ENCODE results near the gene SCD5.

Gene SCD5

DNA sequence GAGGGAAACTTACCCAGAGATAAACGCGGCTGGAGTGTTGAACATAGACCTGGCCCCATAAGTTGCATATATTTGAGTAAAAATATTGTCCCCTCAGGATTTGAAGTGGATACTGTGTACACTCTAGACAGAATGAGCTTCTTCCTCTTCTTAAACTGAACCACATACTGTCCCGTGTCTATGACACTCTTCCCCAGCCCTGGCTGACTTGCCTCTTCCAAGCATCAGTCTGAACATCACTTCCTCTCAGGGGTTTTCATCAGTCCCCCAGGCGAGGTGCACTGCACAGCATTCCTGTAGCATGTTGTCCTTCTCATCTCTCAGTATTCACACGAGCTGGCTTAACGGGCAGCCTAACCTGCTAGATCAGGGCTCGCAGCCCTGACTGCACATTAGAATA, 156.3 kb downstream of the SCD5 start:
- no peak for DNase-seq (ENCODE audit: low read depth in 2 of 2, low spot score in 1 of 2)

DNA sequence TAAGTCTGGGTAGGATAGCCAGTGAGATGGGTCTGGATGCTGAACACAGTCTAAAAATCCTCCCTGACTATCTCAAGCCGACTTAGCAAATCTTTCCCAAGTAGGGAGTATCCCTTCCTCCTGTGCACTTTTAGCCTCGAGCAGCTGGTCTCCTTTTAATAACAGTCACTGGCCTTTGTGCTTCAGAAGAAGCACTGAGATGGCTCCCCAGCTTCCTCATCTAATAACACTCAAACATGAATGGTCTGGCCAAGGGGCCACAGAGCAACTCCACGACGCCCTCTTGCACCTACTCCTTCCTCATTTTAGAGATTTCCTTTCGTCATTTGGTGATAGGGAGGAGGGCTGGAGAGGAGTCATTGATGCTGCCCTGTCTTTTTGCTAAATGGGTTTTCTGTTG, 158.1 kb downstream of the SCD5 start:
- DNase-seq (ENCODE audit: low read depth in 2 of 2, low spot score in 1 of 2) = no peak

DNA sequence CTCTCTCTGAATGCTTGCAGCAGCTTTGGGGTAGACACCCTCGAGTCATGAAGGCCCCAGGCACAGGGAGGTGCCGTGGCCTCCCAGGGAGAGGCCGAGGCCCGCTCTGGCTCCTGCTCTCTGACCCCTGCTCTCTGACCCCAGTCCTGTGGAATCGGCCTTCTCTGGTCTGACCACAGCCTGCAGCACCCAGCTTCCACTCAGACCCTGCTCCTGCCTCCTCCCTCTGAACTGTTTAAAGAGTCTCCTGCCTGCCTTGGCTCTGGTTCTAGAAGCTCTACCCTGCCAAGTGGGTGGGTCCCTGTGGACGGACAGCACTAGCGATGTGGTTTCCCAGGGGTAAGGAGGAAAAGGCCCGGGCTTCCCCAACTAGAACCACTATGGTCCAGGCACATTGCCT, 158.6 kb downstream of the SCD5 start:
- no peak for DNase-seq (ENCODE audit: low read depth in 2 of 2, low spot score in 1 of 2)

DNA sequence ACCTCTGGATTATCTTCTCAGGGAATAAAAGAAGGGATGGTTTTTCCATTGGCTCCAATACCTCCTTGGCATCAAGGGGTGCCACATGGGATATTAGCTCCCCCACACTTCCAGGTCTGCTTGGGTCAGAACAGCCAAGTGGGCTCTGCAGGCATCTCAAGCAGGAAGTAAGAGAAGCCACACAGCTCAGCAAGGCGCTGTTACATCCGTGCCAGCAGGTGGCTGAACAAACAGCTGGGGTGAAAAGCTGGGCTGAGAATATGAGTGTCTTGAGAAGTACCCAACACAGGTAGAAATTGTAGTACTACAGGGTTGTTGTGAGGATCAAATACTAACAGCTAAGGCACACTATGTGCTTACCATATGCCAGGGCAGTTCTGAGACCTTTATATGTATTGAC, 160.1 kb downstream of the SCD5 start:
- DNase-seq (ENCODE audit: low read depth in 2 of 2, low spot score in 1 of 2) = no peak

DNA sequence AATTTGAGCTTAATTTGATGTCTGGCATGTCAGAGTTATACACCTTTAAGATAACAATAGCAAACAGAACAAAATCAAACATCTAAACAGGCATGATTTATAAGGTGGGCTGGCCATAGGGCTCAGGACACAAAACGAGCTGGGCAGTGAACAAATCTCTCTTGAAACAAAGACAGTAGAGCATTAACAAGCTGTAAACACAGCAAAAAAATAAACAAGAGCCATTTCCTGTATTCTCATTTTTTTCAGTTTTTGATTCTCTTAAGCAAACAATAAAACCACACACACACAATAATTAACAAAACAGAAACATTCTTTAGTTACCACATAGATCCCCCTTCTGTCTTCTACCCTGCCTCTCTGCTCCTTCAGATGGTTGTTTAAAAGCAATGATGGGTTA, 168.5 kb downstream of the SCD5 start:
- DNase-seq (ENCODE audit: low read depth in 2 of 2, low spot score in 1 of 2) = no peak

DNA sequence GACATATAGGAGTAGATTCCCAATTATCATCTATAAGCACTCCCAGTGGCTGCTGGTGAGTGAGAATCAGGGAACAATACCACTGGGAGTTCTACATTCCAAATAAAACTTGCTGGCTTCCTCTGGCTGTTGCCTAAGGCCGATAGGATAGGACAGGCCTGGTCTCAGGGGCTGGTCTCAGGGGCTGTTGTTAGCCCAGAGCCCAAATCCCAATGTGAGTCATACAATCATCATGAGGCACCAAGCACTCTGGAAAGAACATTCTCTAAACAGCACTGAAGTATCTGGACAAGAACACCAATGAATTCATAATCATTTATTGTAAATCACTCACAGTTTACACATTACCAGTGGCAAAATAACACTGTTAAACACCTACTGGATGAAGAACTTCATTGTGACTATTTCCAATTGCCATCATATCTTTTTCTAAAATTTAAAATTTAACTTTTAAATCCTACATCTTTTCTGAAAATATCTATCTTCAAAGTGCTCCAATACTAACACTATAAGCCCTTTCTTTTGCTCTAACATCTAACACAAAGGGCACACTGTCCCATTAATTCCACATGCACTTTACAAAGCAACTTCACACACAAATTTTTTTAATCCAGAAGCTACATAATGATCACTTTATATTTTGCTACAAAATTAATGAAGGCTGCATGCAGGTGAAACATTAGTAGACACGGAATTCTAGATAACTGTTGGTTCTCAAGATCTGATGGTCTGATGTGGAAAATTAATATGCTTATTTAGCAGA, 169.2 kb downstream of the SCD5 start:
- no peak for DNase-seq (ENCODE audit: low read depth in 2 of 2, low spot score in 1 of 2)

DNA sequence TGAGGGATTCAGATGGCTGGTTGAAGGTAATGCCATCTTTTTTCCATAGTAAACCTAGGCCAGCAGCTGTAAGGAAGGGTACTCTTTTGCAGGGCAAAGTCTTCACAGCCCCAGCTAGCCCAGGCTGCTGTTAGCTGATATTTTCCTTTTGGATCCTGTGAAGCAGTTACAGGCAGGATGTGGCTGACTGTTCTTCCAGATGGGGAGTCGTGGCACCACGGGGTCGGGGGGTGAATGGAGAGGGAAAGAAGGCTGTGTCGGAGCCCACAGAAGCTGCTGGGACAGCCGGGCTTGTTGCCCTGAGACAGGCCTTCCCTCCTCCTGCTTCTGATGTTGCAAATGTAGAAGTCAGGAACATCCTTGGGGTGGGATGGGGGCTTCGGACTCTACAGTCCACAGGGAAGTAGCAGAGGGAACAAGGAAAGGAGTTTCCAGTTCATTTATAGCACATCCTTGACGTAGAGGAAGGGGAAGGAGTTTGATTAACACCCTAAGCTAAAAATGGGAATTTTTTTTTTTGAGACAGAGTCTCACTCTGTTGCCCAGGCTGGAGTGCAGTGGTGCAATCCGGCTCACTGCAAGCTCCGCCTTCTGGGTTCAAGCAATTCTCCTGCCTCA, 172.2 kb downstream of the SCD5 start:
- no peak for DNase-seq (ENCODE audit: low read depth in 2 of 2, low spot score in 1 of 2)

DNA sequence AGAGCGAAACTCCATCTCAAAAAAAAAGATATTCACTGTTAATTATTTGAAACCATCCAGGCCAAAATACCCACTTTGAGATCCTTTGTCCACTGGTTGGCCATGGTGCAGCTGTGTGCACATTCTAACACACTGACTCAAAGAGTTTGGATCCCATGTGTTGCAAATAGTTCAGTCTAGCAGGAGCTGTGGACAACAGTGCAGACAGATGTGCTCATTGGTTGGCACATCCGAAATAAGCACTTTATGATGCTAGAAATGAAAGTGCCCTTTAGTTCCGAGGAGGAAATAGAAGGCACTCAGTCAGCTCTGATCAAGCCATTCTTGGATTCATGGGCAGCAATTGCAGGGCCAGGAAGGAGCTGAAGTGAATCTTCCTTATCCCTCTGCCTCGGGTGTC, 173.8 kb downstream of the SCD5 start:
- DNase-seq (ENCODE audit: low read depth in 2 of 2, low spot score in 1 of 2) = no peak

DNA sequence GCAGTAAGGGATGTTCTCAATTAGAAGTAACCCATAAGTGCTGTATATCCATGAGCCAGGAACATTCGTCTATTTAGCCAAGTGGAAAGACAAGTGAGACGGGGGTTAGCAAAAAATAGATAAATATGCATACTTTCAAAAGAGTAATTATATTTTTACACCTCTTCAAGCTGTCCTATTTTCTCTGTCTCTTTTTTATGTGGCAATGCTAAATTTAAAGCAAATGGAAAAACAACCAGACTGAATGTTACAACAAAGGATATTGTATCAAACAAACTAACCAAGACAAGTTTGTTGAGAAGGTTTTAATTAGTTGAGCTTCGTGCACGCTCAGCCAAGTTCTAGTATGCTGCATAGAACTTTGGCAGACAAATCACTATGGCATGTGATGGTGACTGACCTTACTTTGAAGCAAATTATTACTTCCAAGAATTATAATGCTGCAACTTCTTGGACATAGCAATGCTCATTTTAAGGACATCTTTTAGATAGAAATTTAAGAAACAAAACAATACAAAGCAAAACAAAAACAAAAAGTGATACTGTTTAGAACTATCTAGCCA, 175.4 kb downstream of the SCD5 start:
- DNase-seq (ENCODE audit: low read depth in 2 of 2, low spot score in 1 of 2) = no peak

DNA sequence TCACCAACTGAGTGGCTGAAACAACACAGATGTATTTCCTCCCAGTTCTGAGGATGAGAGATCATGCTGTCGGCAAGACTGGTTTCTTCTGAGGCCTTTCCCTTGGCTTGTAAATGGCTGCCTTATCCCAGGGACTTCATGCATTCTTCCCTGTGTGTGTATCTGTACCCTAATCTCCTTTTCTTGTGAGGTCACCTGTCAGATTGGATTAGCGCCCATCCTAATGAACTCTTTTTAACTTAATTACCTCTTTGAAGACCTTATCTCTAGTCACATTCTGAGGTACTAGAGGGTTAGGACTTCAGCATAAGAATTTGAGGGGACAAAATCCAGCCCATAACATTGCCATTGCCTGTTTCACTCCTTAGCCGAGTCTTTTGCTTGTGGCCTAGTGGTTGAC, 177.3 kb downstream of the SCD5 start:
- DNase-seq (ENCODE audit: low read depth in 2 of 2, low spot score in 1 of 2) = no peak

DNA sequence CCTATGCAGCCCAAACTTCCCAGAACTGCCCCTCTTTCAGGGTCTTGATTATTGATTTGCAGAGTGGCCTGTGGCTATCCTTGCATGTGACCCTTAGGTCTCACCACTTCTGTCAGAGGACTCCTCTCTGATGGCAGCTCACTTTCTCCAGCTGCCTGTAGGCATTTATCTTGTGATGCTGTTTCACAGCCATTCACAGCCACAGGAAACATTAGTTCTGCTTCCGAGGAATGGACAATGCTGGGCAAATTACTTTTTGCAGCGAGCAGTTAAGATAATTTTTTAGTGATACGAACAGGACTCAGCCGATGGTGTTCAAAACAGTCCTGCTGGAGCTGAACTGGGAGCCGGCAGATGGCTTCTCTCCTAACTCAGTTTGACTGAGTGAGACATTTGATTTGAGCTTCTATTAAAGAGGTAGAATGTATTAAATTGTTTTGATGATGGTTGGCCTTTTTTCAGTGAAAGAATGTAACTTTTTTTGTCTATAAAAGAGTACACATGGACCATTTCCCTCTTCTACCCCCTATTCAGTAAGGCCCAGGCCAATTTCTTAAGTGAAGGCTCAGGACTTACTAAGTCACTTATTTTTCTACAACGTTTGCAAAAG, 178.4 kb downstream of the SCD5 start:
- DNase-seq (ENCODE audit: low read depth in 2 of 2, low spot score in 1 of 2) = no peak

DNA sequence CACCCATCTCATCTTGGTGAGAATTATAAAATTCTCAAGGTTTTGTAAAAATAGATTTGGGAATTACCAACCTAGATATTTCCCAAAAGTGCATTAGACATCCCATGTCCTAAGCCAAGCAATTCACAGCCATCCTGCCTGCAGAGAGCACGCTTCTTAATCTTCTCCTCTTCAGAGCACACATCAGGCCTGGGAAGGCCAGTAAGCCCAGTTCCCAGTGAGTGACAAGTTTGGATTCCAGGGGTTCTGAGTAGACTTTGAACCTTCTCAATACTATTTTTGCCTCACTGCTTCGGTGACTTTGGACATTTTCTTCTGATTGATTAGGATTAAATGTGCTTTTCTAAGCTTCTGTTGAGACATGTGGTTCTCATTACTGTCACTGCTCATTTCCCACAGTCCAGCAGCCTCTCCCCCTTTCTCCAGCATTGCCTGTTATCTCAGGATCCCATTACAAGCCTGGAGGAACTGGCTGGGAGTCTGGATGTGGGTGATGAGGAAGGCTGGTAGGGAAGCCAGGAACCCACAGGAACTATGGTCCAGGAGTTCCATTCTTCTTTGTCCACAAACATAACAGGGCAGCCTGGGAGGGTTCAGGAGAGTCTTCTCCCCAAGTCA, 180.4 kb downstream of the SCD5 start:
- DNase-seq (ENCODE audit: low read depth in 2 of 2, low spot score in 1 of 2) = no peak

DNA sequence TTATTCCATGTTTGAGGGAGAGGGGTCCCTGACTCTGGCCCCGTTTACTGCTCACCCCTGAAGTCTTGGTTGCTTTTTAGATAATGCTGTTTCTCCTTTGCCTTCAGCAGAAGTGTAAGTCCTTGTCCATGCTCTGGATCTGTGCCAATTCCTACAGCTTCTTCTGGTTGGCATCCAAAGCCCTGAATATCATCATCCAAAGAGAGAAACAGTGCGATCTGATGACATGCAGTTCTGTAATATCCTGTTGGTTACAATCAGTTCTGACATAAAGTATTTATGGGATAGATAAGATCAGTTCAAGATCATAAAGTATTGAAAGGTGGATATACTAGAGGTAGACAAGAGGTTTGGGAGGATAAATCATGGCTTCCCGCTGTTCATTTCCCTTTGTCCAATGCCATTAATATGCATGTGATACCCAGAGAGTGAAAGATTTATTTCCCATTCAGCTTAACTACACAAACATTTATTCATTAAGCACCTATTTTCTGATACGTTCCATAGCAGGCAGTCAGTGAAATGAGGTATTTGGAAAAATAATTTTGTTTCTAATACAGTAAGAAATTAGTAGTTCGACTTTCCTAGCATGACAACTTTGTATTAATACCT, 183.7 kb downstream of the SCD5 start:
- no peak for DNase-seq (ENCODE audit: low read depth in 2 of 2, low spot score in 1 of 2)

DNA sequence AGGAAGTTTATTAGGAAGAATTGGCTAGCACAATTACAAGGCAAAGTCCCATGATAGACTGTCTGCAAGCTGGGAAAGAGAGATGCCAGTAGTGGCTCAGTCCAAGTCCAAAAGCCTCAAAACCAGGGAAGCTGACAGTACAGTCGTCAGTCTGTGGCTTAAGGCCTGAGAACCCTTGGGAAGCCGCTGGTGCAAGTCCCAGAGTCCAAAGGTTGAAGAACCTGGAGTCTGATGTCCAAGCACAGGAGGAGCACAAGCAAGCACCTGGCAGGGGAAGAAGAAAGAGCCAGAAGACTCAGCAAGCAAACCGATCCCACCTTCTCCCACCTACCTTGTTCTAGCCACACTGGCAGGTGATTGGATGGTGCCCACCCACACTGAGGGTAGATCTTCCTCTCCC, 185.5 kb downstream of the SCD5 start:
- no peak for DNase-seq (ENCODE audit: low read depth in 2 of 2, low spot score in 1 of 2)

DNA sequence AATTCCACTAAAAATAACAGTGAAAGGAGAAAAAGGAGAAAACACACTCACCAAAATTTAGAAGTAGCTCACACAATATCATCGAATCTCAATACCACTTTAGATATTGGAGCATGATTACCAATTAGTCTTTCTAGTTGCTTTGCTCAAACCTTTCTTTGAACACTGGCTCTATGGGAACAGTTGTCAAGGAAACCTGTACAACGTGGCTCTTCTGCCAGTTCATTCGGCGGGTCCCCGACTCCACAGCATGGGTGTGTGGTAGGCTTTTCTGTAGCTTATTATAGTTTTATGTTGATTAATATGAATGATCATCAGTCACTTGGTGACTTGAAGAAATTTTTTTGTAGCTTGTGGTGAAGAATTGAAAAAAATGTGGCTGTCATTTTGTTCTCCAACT, 186.6 kb downstream of the SCD5 start:
- DNase-seq (ENCODE audit: low read depth in 2 of 2, low spot score in 1 of 2) = no peak

DNA sequence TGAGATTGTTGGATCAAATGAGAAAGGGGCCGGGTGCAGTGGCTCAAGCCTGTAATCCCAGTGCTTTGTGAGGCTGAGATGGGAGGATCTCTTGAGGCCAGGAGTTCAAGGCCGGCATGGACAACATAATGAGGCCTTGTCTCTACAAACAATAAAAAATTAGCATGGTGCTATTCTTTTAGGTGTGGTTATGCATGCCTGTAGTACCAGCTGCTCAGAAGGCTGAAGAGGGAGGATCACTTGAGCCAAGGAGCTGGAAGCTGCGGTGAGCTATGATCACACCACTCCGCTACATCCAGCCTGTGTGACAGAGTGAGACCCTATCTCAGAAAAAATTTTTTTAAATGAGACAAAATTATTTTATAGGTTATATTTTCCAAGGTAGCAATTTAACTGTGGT, 187.1 kb downstream of the SCD5 start:
- DNase-seq (ENCODE audit: low read depth in 2 of 2, low spot score in 1 of 2) = no peak

DNA sequence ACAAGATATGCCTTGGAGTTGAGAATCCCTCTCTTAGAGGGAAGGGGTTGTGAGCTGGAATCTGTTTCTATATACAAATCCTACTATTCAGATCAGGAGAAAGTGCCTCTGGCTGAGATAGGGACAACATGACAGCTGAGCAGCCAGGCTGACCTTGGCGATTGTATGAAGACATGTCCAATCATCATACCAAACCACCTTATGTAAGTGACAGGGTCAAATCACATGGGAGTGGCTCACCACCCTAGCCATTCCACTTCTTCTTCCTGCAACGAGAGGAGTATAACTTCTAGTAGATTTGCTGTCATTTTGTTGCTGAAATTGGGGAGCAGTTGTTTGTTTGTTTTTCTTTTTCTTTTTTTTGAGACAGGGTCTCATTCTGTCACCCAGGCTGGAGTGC, 188.6 kb downstream of the SCD5 start:
- no peak for DNase-seq (ENCODE audit: low read depth in 2 of 2, low spot score in 1 of 2)

DNA sequence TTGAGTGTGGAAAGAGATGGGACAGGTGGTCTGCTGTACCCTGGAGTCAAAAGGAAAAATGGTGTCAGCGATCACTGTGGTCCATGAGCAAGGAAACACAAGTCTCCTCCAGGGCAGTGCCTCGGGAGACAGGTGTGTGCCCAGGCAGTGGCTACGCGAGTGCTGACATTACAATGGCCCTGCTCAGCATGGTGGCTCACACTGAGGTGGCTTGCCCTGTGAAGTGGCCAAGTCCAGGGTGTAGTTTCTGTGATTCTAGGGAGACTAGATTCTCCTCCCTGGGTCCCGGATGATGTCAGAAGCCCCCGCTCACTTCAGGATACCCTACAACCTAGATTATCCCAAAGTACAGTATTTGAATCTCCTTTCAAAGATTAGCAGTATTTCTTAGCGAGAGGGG, 192.0 kb downstream of the SCD5 start:
- no peak for DNase-seq (ENCODE audit: low read depth in 2 of 2, low spot score in 1 of 2)

DNA sequence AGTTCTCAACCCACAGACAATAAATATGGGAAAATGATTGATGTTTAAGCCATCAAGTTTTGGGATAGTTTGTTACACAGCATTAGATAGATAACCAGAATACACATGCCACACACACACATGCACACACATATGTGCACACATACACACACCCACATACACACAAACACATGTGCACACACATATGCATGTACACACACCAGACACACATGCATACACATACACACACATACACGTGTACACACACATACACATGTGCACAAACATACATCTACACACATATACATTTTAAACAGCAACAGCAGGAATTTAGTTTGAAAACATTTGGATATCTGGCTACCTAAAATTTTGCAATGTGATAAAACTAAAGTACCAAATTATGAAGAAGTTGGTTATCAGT, 194.1 kb downstream of the SCD5 start:
- DNase-seq (ENCODE audit: low read depth in 2 of 2, low spot score in 1 of 2) = no peak

DNA sequence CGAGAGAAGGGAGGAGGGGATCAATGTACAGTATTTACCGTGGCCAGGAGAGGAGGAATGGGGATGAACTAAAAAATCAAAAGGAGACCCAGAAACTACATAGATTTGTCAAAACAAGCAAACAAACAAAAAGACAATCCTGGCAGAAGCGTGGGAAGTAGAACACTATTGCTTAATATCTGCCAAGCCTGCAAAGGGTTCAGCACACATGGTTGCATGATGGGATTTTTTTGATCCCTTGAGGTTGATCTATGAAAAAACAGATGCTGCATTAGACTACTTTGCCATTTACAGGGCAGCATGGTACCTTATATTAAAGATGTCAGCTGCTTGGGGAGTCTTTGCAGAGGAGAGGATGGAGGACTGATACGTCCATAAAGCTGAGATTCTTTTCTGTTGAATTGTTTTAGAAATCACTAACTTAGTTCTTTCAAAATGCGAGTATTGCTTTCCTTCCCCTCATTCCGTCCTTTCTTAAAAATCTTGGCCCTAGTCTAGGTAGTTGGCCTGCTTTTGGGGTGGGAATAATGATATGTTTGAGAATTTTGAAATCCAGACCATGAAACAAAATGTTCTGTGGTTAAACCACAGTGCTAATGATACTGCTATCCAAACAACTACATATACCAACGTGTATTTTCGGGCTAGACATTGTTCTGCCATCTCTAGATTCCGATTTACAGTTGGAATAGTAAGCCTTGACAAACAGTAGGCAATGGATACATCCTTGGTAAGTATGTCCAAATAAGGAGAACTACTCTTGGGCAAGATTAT, 197.2 kb downstream of the SCD5 start:
- DNase-seq (ENCODE audit: low read depth in 2 of 2, low spot score in 1 of 2) = no peak

DNA sequence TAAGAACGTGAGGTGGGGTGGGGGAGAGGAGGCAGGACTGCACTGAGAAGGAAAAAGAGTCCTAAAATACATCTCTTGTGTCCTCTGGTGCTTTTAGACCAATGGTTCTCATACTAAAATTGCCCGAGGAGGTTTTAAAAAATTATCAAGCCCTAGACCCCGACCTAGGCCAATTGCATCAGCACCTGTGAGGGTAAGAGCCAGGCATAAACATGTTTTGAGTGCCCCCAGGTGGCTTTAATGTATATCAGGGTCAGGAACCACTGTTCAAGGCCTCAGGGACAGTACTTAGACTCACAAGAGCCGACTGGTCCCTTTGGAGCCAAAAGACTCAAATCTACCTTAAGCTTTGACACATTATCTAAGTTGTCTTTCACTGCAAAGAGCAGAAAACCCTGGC, 199.3 kb downstream of the SCD5 start:
- DNase-seq (ENCODE audit: low read depth in 2 of 2, low spot score in 1 of 2) = no peak
